ENCODE measurements around the gene JAKMIP1.

GRCh38 chr4:6062133-6062532 lies 138.2 kb downstream of the JAKMIP1 start:
- TF ChIP-seq CTCF (IDR thresholded peaks at IDR 0.05), result no peak
- TF ChIP-seq POLR2A (IDR thresholded peaks at IDR 0.05), result no peak
